PC-9 (cell line): ENCODE measurements around the gene DES.

Experiments used
- CTCF ChIP-seq: fragments of 200-600 bp; sonication (generic); conservative IDR thresholded peaks from 2 replicates; pipeline ENCODE4 v1.6.1; 2017; ENCODE audit warnings: mixed run types, antibody characterized with exemption, mild to moderate bottlenecking, moderate library complexity
- EZH2 ChIP-seq: fragments of 200-600 bp; sonication (generic); IDR thresholded peaks from 2 replicates; pipeline ENCODE4 v1.8.0; 2017; ENCODE audit warnings: antibody characterized with exemption, low read depth

GRCh38 chr2:219400562-219400961 is 17.6 kb upstream of the DES start:
- TF ChIP-seq CTCF (no peak), EZH2 (no peak)
